Omental fat pad (tissue), 4 donors: Measurements from ENCODE around the gene PAPSS1. TPM values are rescaled to one million over a fixed set of nuclear protein-coding genes. Genes with fewer than 3 reads are reported as not detected.

ENCODE experiments used
- ATAC-seq: fragments of 150-250 bp; one replicate; pipeline ENCODE4 v1.9.1; 2016; ENCODE audit warnings: mild to moderate bottlenecking, moderate library complexity; ENCODE audit not compliant: low FRiP score
- DNase-seq: peaks from one replicate; pipeline ENCODE4 v3.0.0-alpha.2; 2019; ENCODE audit warnings: low spot score
- total RNA-seq, 4 donors: library from RNA; depleted of rRNA; stranded (reverse); fragments of >200 nt; gene quantifications; one replicate each; pipeline ENCODE4 v1.1.0, GENCODE V29; 2016
- TF ChIP-seq, protein P1 (sequence below), 3 donors: fragments of 450-650 bp; IDR thresholded peaks; one replicate each; pipeline ENCODE4 v1.5.1; 2016 to 2017; ENCODE audit warnings: antibody characterized with exemption in 3 of 3, mild to moderate bottlenecking in 3 of 3, moderate library complexity in 2 of 3

PAPSS1 gene
- total RNA-seq, 4 donors from 2014 or later: 29.4 to 41.5 (median 37.6) TPM

GRCh38 chr4:107711831-107712230 is 8.2 kb downstream of the PAPSS1 start:
- ATAC-seq: no peak
- DNase-seq: no peak
- TF ChIP-seq, protein P1, sequence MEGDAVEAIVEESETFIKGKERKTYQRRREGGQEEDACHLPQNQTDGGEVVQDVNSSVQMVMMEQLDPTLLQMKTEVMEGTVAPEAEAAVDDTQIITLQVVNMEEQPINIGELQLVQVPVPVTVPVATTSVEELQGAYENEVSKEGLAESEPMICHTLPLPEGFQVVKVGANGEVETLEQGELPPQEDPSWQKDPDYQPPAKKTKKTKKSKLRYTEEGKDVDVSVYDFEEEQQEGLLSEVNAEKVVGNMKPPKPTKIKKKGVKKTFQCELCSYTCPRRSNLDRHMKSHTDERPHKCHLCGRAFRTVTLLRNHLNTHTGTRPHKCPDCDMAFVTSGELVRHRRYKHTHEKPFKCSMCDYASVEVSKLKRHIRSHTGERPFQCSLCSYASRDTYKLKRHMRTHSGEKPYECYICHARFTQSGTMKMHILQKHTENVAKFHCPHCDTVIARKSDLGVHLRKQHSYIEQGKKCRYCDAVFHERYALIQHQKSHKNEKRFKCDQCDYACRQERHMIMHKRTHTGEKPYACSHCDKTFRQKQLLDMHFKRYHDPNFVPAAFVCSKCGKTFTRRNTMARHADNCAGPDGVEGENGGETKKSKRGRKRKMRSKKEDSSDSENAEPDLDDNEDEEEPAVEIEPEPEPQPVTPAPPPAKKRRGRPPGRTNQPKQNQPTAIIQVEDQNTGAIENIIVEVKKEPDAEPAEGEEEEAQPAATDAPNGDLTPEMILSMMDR (IDR thresholded peaks at IDR 0.05): no peak

DNA sequence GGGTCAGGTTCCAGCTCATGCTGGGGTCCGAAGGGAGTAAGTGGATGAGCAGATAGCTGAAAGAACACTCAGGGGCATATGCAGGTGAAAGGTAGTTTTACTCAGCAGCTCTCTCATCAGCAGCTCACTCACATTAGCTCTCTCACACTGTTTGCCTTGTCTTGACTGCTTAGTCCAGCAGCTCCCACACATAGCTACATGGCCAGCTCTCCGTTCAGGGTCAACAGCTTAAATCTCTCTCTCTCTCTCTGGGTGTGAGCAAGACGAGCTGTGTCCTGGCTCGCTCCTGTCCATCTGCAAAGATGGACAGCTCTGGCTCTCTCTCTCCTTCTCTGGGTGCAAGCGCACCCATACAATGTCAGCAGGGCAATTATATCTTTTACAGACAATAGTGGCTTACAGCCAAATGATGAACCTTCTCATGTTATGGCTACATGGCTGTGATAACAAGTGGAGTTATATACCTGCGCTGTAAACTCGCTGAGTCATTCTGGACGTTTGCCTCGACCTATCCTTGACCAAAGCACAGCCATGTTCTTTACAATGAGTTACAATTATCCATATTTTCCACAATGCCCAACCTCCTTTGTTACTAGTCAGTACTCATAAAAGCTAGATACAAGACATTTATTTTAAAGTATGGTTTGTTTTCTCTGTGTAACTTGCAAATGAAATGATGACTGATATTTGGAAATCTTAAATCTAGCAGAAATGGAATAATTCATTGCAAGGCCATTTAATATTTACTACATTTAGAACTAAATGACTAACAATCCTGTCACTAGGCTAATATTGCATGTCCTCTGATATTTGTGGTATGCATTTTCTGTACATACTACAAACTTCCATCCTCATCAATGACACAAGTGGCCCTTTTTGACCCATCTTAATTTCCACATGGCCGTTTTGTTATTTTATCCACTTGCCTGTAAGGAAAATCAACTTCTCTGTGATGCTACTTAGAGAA is 9.3 kb downstream of the PAPSS1 start:
- no peak for DNase-seq
- TF ChIP-seq, protein P1 (IDR thresholded peaks at IDR 0.05): no peak
- peak; percentile 44 for ATAC-seq

GRCh38 chr4:107709916-107710315 is 10.1 kb downstream of the PAPSS1 start:
- ATAC-seq (no peak), DNase-seq (no peak)
- TF ChIP-seq, protein P1 (IDR thresholded peaks at IDR 0.05): no peak

- DNase-seq: no peak
- TF ChIP-seq, protein P1 (IDR thresholded peaks at IDR 0.05): no peak
- no peak for ATAC-seq
Measured at GRCh38 chr4:107708225-107708624, 11.8 kb downstream of the PAPSS1 start.

- DNase-seq (no peak), ATAC-seq (no peak)
- TF ChIP-seq, protein P1 (IDR thresholded peaks at IDR 0.05): no peak
Measured at GRCh38 chr4:107705742-107706556, 14.1 kb downstream of the PAPSS1 start.

DNA sequence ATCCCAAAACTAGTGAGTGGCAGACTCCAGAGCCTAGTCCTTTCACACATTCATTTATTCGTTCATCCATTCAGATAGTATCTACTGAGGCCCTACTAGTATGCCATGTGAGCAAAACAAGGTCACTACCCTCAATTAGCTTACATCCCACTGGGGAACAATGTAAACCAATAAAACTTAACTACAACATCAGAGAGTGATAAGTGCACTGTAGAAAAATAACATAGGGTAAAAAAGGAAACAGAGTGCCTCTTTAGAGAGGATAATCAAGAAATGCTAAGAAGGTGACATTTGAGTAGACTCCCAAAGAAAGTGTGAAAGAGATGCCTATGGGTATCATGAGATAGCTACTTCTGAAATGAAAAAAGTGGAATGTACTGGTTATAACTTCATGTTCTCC is 18.5 kb downstream of the PAPSS1 start:
- no peak for ATAC-seq
- TF ChIP-seq, protein P1 (IDR thresholded peaks at IDR 0.05): no peak
- no peak for DNase-seq
